Ovary (tissue), 9 donors: ENCODE data around the gene GPR152. TPM values are rescaled to one million over a fixed set of nuclear protein-coding genes. Genes with fewer than 3 reads are reported as not detected.

Source experiments
- DNase-seq, 5 donors: peaks; one replicate each; pipeline ENCODE4 v3.0.0-alpha.2; 2019 to 2020
- H3K27ac ChIP-seq, 2 donors: fragments of 200-600 bp; one replicate each; pipeline versions ENCODE4 v1.5.1 to v1.8.0; 2019 to 2022
- H3K27me3 ChIP-seq: fragments of 200-600 bp; one replicate; pipeline ENCODE4 v1.8.0; 2022
- H3K36me3 ChIP-seq: fragments of 200-600 bp; sonication (generic); one replicate; pipeline ENCODE4 v1.5.1; 2019
- H3K4me1 ChIP-seq: one replicate; pipeline ENCODE4 v1.8.1; 2013; ENCODE audit warnings: mild to moderate bottlenecking, moderate library complexity; ENCODE audit not compliant: insufficient read depth
- H3K4me3 ChIP-seq: fragments of 200-600 bp; sonication (generic); one replicate; pipeline ENCODE4 v1.5.1; 2017
- H3K9me3 ChIP-seq, 2 donors: fragments of 200-600 bp in 1 of 2; sonication (generic) in 1 of 2; one replicate each; pipeline versions ENCODE4 v1.5.1 to v1.8.1; 2013 to 2019; ENCODE audit warnings: mild to moderate bottlenecking in 1 of 2, moderate library complexity in 1 of 2
- EP300 ChIP-seq: sonication (generic); formaldehyde crosslinking; IDR thresholded peaks from one replicate; pipeline ENCODE4 v1.6.1; 2017; ENCODE audit warnings: antibody characterized with exemption
- POLR2A ChIP-seq: fragments of 450-650 bp; IDR thresholded peaks from one replicate; pipeline ENCODE4 v1.6.1; 2017; ENCODE audit warnings: antibody characterized with exemption, mild to moderate bottlenecking, moderate library complexity
- WGBS, 3 donors: extraction: QIAGEN DNeasy Blood & Tissue Kit in 1 of 3; methylation state at CpG; one replicate each; pipeline versions ENCODE4 v1.1.5 to v1.1.7; 2013 to 2017; 5-methylcytosine and 5-hydroxymethylcytosine counted together
- intact Hi-C, 4 donors: fragments of 100-400 bp; cut with DNase I; formaldehyde crosslinking; loops; one replicate each; pipeline versions ENCODE4 v1.11.0 to v1.15.1; 2022 to 2023
- polyA plus RNA-seq, 2 donors: library from polyadenylated mRNA; stranded (reverse); fragments of 200-250 nt in 1 of 2; fragments of 350-450 nt in 1 of 2; fragmentation: Illumina TruSeq in 1 of 2; extraction: RNeasy Lipid Tissue Mini Kit (QIAGEN cat#74804) in 1 of 2; gene quantifications; one replicate each; pipeline ENCODE4 v1.2.3, GENCODE V29; 2013 to 2014
- total RNA-seq, 7 donors: library from RNA; depleted of rRNA in 2 of 7; stranded (reverse); fragments of >200 nt in 2 of 7; fragmentation: NEBNext Ultra II Directional in 3 of 7; extraction: Animal tissue kit (Norgen Biotek cat#: 25700) in 3 of 7; gene quantifications; one replicate each; pipeline versions ENCODE4 v1.1.0 to v1.2.4, GENCODE V29; 2016 to 2023
- TF ChIP-seq, protein P1 (sequence below), 3 donors: fragments of 450-650 bp in 2 of 3; fragments of 200-600 bp in 1 of 3; IDR thresholded peaks; one replicate each; pipeline versions ENCODE4 v1.5.1 to v1.8.0; 2016 to 2022; ENCODE audit warnings: antibody characterized with exemption in 3 of 3, mild to moderate bottlenecking in 1 of 3
- donor health status: DM: no; HTN: no; CAD: no; lungs with moderate emphysema.
- donor health status: DM: no; HTN: no; CAD: no.
- donor health status: Bipolar disorder and iron deficiency.
- donor health status: DM: yes; HTN: yes; CAD: no.
- donor health status: DM: no; HTN: no; CAD: no.
- donor health status: DM: yes; HTN: yes; CAD: no.

Gene GPR152
- total and polyA plus RNA-seq, 9 donors = 0.15 TPM; not detected in 8

DNA sequence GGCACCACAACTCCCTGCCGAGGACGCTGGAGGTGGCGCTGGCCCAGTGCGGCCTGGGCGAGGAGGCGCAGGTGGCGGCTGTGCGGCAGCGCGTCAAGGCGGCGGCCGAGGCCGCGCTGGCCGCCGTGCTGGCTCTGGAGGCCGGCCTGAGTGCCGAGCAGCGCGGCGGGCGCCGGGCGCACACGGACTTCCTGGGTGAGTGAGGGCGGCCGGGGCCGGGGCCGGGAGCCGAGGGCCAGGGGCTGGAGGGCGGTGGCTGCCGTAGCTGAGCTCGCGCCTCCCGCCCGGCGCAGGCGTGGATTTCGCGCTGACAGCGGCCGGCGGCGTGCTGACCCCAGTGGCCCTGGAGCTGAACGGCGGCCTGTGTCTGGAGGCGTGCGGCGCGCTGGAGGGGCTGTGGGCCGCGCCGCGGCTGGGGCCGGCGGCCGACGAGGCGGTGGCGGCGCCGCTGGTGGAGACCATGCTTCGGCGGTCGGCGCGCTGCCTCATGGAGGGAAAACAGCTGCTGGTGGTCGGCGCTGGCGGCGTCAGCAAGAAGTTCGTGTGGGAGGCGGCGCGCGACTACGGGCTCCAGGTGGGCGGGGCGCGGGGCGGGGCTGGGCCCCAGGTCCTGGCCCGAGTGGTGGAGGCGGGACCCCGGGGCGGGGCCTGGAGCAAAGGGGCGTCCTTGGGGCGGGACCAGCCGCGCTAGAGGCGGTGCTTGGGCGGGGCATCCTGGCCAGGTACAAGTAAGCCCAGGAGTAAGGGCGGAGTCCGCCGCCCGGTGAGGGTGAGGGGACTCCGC is 31.7 kb downstream of the GPR152 start:
- no peaks in the 10 kb centered on the region for H3K36me3 ChIP-seq
- peak; percentile 96 to 99 (median 98) for DNase-seq
- TF ChIP-seq EP300 = no peak
- TF ChIP-seq POLR2A = peak; percentile 59
- TF ChIP-seq, protein P1, sequence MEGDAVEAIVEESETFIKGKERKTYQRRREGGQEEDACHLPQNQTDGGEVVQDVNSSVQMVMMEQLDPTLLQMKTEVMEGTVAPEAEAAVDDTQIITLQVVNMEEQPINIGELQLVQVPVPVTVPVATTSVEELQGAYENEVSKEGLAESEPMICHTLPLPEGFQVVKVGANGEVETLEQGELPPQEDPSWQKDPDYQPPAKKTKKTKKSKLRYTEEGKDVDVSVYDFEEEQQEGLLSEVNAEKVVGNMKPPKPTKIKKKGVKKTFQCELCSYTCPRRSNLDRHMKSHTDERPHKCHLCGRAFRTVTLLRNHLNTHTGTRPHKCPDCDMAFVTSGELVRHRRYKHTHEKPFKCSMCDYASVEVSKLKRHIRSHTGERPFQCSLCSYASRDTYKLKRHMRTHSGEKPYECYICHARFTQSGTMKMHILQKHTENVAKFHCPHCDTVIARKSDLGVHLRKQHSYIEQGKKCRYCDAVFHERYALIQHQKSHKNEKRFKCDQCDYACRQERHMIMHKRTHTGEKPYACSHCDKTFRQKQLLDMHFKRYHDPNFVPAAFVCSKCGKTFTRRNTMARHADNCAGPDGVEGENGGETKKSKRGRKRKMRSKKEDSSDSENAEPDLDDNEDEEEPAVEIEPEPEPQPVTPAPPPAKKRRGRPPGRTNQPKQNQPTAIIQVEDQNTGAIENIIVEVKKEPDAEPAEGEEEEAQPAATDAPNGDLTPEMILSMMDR (IDR thresholded peaks at IDR 0.05) = no peak
- H3K4me3 ChIP-seq = peak overlapping the region; percentile 59
- no peaks in the 10 kb centered on the region for H3K9me3 ChIP-seq
- H3K4me1 ChIP-seq = peaks cover 6% of the 10 kb centered on the region
- 0 to 1% (median 0%) methylated on average over 47 to 97 of the region's 97 CpGs for WGBS, 3 donors
- H3K27me3 ChIP-seq = no peaks in the 10 kb centered on the region
- H3K27ac ChIP-seq = peak overlapping the region; percentile 78 to 94
- intact Hi-C loops = no loop called here

DNA sequence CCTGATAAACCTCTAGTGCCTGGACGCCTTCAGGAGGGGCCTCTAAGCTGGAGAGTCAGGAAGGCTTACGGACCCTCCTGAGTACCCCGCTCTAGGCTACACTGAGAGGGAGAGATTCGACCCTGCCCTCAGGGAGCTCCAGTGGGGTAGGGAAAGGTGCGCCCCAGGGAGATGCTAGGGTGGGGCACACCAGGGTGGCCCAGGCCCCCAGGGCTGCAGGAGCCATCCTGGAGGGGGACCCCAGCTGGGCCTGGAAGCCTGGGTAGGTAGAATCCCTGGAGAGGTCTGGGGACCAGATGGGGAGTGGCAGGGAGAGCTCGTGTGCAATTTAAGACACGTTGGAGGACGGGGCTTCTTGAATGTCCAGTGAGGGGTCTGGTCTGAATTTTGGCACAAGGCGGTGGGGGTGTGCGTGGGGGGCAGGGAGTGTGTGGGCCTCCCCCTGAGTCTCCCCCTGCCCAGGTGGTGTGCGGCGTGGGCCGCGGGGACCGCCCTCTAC is 32.3 kb downstream of the GPR152 start:
- WGBS, 3 donors = 30 to 70% (median 32%) methylated on average over 7 to 15 of the region's 15 CpGs
- Histone ChIP-seq H3K36me3 (no peaks in the 10 kb centered on the region), H3K27me3 (no peaks in the 10 kb centered on the region), H3K4me3 (peak overlapping the region; percentile 59), H3K9me3 (no peaks in the 10 kb centered on the region), H3K27ac (peak overlapping the region; percentile 78 to 94), H3K4me1 (peaks cover 6% of the 10 kb centered on the region)
- intact Hi-C loops = no loop called here
- peak in 1 of 5 donors; percentile 69 for DNase-seq
- TF ChIP-seq EP300 (no peak), POLR2A (no peak)
- TF ChIP-seq, protein P1 (IDR thresholded peaks at IDR 0.05) = no peak

DNA sequence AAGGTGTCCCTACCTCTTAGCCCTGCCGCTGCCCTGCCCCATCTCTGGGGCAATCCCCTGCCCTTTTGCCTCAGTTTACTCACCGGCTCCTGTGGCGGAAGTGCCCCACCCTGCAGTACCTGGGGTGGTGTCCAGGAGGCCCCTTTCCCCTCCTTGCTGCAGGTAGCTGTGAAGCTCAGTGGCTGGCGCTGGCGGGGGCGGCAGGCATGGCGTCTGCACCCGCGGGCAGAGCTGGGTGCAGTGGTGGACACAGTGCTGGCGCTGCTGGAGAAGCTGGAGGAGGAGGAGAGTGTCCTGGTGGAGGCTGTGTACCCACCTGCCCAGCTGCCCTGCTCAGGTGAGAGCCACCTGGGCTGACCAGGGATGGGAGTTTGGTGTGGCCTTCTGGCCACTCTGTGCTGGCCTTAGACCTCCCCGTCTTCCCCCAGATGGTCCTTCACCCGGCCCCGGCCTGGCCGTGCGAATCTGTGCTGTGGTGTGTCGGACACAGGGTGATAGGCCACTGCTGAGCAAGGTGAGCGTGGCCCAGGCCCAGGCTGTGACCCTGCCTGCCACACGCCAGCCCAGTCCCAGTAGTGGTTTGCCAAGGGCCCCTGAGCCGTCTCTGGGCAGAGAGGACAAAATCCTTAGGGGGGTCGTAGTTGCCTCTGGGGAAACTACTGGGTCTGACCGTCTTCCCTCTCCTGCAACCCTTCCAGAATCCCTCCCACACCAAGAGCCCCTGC is 33.0 kb downstream of the GPR152 start:
- H3K9me3 ChIP-seq = no peaks in the 10 kb centered on the region
- no peak overlapping the region for H3K4me3 ChIP-seq
- no peaks in the 10 kb centered on the region for H3K27me3 ChIP-seq
- H3K27ac ChIP-seq = no peak overlapping the region
- TF ChIP-seq EP300 = no peak
- TF ChIP-seq, protein P1 (IDR thresholded peaks at IDR 0.05) = no peak
- TF ChIP-seq POLR2A = no peak
- intact Hi-C loops = no loop called here
- H3K4me1 ChIP-seq = peaks cover 6% of the 10 kb centered on the region
- no peak for DNase-seq
- no peaks in the 10 kb centered on the region for H3K36me3 ChIP-seq
- 90 to 94% (median 91%) methylated on average over 19 to 21 of the region's 21 CpGs for WGBS, 3 donors

DNA sequence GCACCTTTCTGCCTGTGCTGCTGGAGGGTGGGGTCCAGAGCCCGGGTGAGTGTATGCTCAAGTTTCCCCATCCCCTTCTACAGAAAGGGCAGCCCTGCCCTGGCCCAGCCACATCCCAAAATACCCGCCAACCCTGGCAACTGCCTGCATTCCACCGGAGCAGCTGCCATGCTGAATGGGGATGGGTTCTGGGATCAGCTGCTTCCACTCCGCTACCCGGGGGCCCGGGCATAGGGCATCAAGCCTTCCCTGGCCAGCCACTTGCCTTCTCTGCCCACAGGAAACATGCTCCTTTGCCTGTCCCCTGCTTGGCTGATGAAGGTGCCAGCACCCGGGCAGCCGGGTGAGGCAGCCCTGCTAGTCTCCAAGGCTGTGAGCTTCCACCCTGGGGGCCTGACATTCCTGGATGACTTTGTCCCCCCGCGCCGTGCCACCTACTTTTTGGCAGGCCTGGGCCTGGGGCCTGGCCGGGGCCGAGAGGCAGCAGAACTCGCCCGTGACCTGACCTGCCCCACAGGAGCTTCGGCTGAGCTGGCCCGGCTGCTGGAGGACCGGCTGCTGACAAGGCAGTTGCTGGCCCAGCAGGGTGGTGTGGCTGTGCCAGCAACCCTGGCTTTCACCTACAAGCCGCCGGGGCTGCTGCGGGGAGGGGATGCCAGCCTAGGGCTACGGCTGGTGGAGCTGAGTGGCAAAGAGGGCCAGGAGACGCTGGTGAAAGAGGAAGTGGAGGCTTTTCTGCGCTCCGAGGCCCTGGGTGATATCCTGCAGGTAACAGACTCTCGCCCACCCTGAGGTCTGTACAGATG is 33.9 kb downstream of the GPR152 start:
- Histone ChIP-seq H3K4me3 (no peak overlapping the region), H3K36me3 (no peaks in the 10 kb centered on the region), H3K4me1 (peaks cover 6% of the 10 kb centered on the region), H3K27me3 (no peaks in the 10 kb centered on the region), H3K27ac (no peak overlapping the region), H3K9me3 (no peaks in the 10 kb centered on the region)
- intact Hi-C loops = no loop called here
- no peak for DNase-seq
- 80 to 85% (median 81%) methylated on average over 18 to 26 of the region's 26 CpGs for WGBS, 3 donors
- no peak for TF ChIP-seq POLR2A
- TF ChIP-seq, protein P1 (IDR thresholded peaks at IDR 0.05) = no peak
- TF ChIP-seq EP300 = no peak
